OCI-LY1 (cell line): ENCODE results near the gene IRX4.

ENCODE experiments used
- H2AFZ ChIP-seq: fragments of 200-600 bp; sonication (generic), shearing (Covaris generic); 2 replicates; pipeline ENCODE4 v1.6.0; 2014; ENCODE audit warnings: antibody characterized with exemption, mild to moderate bottlenecking, low read length
- H3F3A ChIP-seq: fragments of 200-600 bp; sonication (generic), shearing (Covaris generic); 2 replicates; pipeline ENCODE4 v1.6.0; 2014; ENCODE audit warnings: mild to moderate bottlenecking, antibody characterized with exemption, low read length, moderate library complexity; ENCODE audit not compliant: insufficient read depth
- H3K27ac ChIP-seq: fragments of 200-600 bp; sonication (generic); 2 replicates; pipeline ENCODE4 v1.5.1; 2014; ENCODE audit warnings: low read length, mixed run types, mild to moderate bottlenecking, low read depth; ENCODE audit not compliant: poor library complexity, severe bottlenecking
- H3K27me3 ChIP-seq: fragments of 200-600 bp; sonication (generic); 2 replicates; pipeline ENCODE4 v1.6.0; 2014; ENCODE audit warnings: antibody characterized with exemption, mild to moderate bottlenecking, low read length, moderate library complexity; ENCODE audit not compliant: insufficient read depth
- H3K36me3 ChIP-seq: fragments of 200-600 bp; sonication (generic); 2 replicates; pipeline ENCODE4 v1.6.1; 2014; ENCODE audit warnings: mild to moderate bottlenecking, antibody characterized with exemption, low read length, moderate library complexity, mixed read lengths; ENCODE audit not compliant: insufficient read depth
- H3K4me1 ChIP-seq: fragments of 200-600 bp; sonication (generic); 2 replicates; pipeline ENCODE4 v1.5.1; 2014; ENCODE audit warnings: mild to moderate bottlenecking, low read length, moderate library complexity; ENCODE audit not compliant: insufficient read depth, severe bottlenecking
- H3K4me2 ChIP-seq: fragments of 200-600 bp; sonication (generic), shearing (Covaris generic); 2 replicates; pipeline ENCODE4 v1.6.1; 2014; ENCODE audit warnings: low read length
- H3K4me3 ChIP-seq: fragments of 200-600 bp; sonication (generic); 2 replicates; pipeline ENCODE4 v1.5.1; 2014; ENCODE audit warnings: low read length, low read depth, mild to moderate bottlenecking, mixed read lengths; ENCODE audit not compliant: poor library complexity, severe bottlenecking
- H3K79me2 ChIP-seq: fragments of 200-600 bp; shearing (Covaris generic); 2 replicates; pipeline ENCODE4 v1.6.1; 2016; ENCODE audit warnings: mixed run types, low read length, mixed read lengths; ENCODE audit not compliant: insufficient read depth
- H3K9ac ChIP-seq: fragments of 200-600 bp; sonication (generic), shearing (Covaris generic); 2 replicates; pipeline ENCODE4 v1.6.1; 2014; ENCODE audit warnings: mild to moderate bottlenecking, low read length, mixed read lengths
- H3K9me2 ChIP-seq: fragments of 200-600 bp; sonication (generic), shearing (Covaris generic); 2 replicates; pipeline ENCODE4 v1.6.1; 2014; ENCODE audit warnings: low read depth, mild to moderate bottlenecking, low read length, mixed read lengths
- H3K9me3 ChIP-seq: fragments of 200-600 bp; shearing (Covaris generic); 2 replicates; pipeline ENCODE4 v1.6.1; 2014; ENCODE audit warnings: low read length, mixed read lengths
- H4K20me1 ChIP-seq: fragments of 200-600 bp; sonication (generic), shearing (Covaris generic); 2 replicates; pipeline ENCODE4 v1.6.0; 2016; ENCODE audit warnings: mild to moderate bottlenecking, low read length; ENCODE audit not compliant: insufficient read depth
- EZH2 ChIP-seq: fragments of 200-600 bp; sonication (generic), shearing (Covaris generic); IDR thresholded peaks from 2 replicates; pipeline ENCODE4 v1.8.0; 2017; ENCODE audit warnings: borderline replicate concordance, mixed run types, mild to moderate bottlenecking, antibody characterized with exemption, low read length, moderate library complexity, mixed read lengths
- TF ChIP-seq, protein P1 (sequence below): fragments of 200-600 bp; sonication (generic), shearing (Covaris generic); IDR thresholded peaks from 2 replicates; pipeline ENCODE4 v1.5.1; 2017; ENCODE audit warnings: mild to moderate bottlenecking, antibody characterized with exemption, low read length, moderate library complexity, mixed read lengths

The IRX4 gene

DNA sequence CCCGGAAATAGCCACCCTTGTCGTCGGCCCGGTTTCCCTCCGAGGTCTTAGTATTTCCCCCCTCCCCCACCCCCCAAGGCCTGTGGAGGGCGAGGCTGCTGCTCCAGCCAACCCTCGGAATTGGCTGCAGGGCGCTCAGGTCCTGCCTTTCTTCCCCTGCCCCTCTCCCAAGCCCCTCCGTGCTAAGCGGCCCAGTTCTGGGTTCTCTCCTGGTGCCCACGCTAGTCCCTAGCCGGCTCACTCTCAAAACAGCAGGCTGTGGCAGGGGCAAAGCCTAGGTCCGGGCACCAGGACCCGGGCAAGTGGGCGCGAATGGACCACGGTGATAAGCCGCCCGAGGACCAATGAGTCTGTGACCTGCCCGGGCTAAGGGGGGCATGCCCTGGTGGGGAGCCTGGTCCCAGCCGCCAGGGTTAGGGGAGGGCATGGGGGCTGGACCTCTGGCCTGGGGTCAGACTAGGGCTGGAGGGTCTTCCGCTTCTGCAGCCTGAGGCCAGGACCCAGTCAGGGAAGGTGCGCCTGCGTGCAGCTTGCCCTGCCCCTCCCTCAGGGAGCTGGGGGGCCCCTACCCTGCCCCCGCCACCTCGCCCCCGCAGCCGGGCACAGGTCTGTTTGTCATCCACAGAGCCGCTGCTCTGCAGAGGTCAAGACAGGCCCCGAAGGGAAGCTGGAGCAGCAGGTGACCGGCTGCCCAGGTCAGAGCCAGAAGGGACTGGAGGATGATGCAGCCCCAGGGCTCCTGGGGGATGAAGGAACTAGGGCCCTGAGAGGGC is 5.0 kb upstream of the IRX4 start:
- no peak overlapping the region for H3K4me3 ChIP-seq
- no peaks in the 10 kb centered on the region for H3K27me3 ChIP-seq
- no peaks in the 10 kb centered on the region for H3F3A ChIP-seq
- no peak overlapping the region for H3K27ac ChIP-seq
- H2AFZ ChIP-seq: no peak overlapping the region
- no peak overlapping the region for H3K9ac ChIP-seq
- H3K9me3 ChIP-seq: no peaks in the 10 kb centered on the region
- no peaks in the 10 kb centered on the region for H3K4me1 ChIP-seq
- H3K36me3 ChIP-seq: no peaks in the 10 kb centered on the region
- H3K79me2 ChIP-seq: no peaks in the 10 kb centered on the region
- no peak overlapping the region for H3K4me2 ChIP-seq
- H4K20me1 ChIP-seq: no peaks in the 10 kb centered on the region
- TF ChIP-seq, protein P1, sequence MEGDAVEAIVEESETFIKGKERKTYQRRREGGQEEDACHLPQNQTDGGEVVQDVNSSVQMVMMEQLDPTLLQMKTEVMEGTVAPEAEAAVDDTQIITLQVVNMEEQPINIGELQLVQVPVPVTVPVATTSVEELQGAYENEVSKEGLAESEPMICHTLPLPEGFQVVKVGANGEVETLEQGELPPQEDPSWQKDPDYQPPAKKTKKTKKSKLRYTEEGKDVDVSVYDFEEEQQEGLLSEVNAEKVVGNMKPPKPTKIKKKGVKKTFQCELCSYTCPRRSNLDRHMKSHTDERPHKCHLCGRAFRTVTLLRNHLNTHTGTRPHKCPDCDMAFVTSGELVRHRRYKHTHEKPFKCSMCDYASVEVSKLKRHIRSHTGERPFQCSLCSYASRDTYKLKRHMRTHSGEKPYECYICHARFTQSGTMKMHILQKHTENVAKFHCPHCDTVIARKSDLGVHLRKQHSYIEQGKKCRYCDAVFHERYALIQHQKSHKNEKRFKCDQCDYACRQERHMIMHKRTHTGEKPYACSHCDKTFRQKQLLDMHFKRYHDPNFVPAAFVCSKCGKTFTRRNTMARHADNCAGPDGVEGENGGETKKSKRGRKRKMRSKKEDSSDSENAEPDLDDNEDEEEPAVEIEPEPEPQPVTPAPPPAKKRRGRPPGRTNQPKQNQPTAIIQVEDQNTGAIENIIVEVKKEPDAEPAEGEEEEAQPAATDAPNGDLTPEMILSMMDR: no peak
- TF ChIP-seq EZH2: no peak
- no peaks in the 10 kb centered on the region for H3K9me2 ChIP-seq

- Histone ChIP-seq H3K79me2 (no peaks in the 10 kb centered on the region), H3K9me2 (no peaks in the 10 kb centered on the region), H2AFZ (no peak overlapping the region), H3K36me3 (no peaks in the 10 kb centered on the region), H3K4me3 (no peak overlapping the region), H3K9me3 (no peaks in the 10 kb centered on the region), H3K27me3 (no peaks in the 10 kb centered on the region), H3K4me1 (no peaks in the 10 kb centered on the region), H3K9ac (no peak overlapping the region), H3K27ac (no peak overlapping the region), H3F3A (no peaks in the 10 kb centered on the region), H3K4me2 (no peak overlapping the region), H4K20me1 (no peaks in the 10 kb centered on the region)
- no peak for TF ChIP-seq EZH2
- TF ChIP-seq, protein P1: no peak
These were observed 4.3 kb upstream of the IRX4 start for GRCh38 chr5:1886846-1887587.

GRCh38 chr5:1885868-1886845 is 3.4 kb upstream of the IRX4 start:
- H3K9ac ChIP-seq: no peak overlapping the region

More at GRCh38 chr5:1885868-1886845, 3.4 kb upstream of the IRX4 start:
- Histone ChIP-seq H2AFZ (no peak overlapping the region), H3F3A (no peaks in the 10 kb centered on the region), H3K36me3 (no peaks in the 10 kb centered on the region), H3K27me3 (no peaks in the 10 kb centered on the region), H3K9me3 (no peaks in the 10 kb centered on the region), H4K20me1 (no peaks in the 10 kb centered on the region), H3K4me1 (no peaks in the 10 kb centered on the region), H3K27ac (no peak overlapping the region), H3K9me2 (no peaks in the 10 kb centered on the region), H3K79me2 (no peaks in the 10 kb centered on the region), H3K4me3 (no peak overlapping the region), H3K4me2 (no peak overlapping the region)
- TF ChIP-seq, protein P1: no peak
- no peak for TF ChIP-seq EZH2
